ENCODE measurements around the gene EIF3B.
"Not testable (repeated sequence)": the region's sequence is repeated elsewhere in the genome, so short reads cannot be mapped to it uniquely, and the experiment has no call there.

The EIF3B gene

GRCh38 chr7:2399848-2400587, 45.4 kb downstream of the EIF3B start:
- DNase-seq (ENCODE audit: low read depth in 2 of 2), result no peak

DNA sequence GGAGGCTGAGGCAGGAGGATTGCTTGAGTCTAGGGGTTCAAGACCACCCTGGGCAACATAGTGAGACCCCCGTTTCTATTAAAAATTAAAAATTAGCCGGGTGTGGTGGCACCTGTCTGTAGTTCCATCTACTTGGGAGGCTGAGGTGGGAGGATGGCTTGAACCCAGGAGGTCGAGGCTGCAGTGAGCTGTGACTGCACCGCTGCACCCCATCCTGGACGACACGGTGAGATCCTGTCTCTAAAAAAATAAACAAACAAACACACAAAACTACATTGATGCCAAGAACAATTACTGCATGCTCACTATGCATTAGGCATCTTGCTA, 48.0 kb downstream of the EIF3B start:
- no peak for DNase-seq (ENCODE audit: low read depth in 2 of 2)

GRCh38 chr7:2403014-2403717, 48.5 kb downstream of the EIF3B start, which contains the start of gene CHST12:
TSS of gene CHST12 (plus strand) at chr7:2403611. CDS start at chr7:2432640, 29,029 bp downstream.
- peak; percentile 83 to 93 for DNase-seq (ENCODE audit: low read depth in 2 of 2)

GRCh38 chr7:2403718-2404648, 49.4 kb downstream of the EIF3B start:
- no peak for DNase-seq (ENCODE audit: low read depth in 2 of 2)

DNA sequence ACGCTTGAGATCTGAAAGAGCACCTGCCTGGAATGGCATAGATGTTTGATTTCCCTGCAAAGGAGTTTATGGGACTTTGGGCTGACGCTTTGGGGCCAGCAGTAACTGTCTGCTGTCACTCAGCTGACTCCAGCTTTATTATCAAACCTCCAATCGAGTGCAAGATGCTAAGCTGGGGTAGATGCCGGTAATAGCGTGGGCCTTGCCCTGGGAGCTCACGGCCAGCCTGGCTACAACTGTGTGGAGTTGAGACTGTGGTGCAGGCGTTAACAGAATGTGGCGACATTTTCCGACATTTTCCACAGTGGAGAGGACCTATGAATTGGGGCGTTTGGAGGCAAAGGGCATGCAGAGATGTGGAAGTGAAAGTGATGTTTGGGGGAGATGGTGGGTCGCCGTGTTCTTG, 50.1 kb downstream of the EIF3B start:
- DNase-seq (ENCODE audit: low read depth in 2 of 2), result no peak

DNA sequence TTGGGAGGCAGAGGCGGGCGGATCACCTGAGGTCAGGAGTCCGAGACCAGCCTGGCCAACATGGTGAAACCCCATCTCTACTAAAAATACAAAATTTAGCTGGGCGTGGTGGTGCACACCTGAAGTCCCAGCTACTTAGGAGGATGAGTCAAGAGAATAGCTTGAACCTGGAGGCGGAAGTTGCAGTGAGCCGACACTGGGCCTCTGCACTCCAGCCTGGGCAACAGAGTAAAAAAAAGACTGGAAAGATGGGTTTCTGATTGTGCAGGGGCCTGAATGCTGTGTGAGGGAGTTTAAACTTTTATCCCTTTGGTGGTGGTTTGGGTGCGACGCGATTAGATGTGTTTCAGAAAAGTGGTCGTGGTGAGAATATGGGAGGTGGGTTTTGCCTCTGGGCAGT, 50.6 kb downstream of the EIF3B start:
- no peak for DNase-seq (ENCODE audit: low read depth in 2 of 2)

- peak; percentile 50 to 52 for DNase-seq (ENCODE audit: low read depth in 2 of 2)
Observed at GRCh38 chr7:2405601-2406345, 51.1 kb downstream of the EIF3B start.

DNA sequence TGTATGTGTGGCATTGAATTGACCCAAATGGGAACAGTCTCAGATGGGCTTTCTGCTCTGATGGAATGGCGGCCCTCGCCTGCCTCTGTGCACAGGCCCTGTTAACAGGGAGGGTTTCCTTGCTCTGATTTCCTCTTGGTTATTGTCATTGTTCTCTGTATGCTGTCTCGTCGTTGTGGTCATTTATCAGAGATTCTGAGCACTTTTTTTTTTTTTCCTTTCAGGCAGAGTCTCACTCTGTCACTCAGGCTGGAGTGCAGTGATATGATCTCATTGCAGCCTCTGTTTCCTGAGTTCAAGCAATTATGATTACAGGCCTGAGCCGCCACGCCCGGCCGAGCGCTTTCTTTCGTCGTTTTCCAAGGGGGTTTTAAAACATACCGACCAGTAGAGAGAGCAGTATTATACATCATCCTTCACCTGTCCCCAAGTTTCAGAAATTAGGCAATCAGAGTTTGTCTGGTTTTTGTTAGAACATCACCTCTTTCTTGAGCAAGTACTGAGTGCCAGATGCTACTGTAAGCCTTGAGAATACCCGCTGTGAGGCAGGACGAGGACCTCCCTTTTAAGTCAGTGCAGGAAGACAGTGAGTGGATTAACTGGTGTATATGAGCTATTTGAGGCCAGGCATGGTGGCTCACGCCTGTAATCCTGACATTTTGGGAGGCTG, 55.3 kb downstream of the EIF3B start:
- DNase-seq (ENCODE audit: low read depth in 2 of 2), result no peak

- no peak for DNase-seq (ENCODE audit: low read depth in 2 of 2)
Observed at GRCh38 chr7:2411049-2411448, 56.4 kb downstream of the EIF3B start.

GRCh38 chr7:2411815-2412586, 57.4 kb downstream of the EIF3B start:
- DNase-seq (ENCODE audit: low read depth in 2 of 2), result no peak

DNA sequence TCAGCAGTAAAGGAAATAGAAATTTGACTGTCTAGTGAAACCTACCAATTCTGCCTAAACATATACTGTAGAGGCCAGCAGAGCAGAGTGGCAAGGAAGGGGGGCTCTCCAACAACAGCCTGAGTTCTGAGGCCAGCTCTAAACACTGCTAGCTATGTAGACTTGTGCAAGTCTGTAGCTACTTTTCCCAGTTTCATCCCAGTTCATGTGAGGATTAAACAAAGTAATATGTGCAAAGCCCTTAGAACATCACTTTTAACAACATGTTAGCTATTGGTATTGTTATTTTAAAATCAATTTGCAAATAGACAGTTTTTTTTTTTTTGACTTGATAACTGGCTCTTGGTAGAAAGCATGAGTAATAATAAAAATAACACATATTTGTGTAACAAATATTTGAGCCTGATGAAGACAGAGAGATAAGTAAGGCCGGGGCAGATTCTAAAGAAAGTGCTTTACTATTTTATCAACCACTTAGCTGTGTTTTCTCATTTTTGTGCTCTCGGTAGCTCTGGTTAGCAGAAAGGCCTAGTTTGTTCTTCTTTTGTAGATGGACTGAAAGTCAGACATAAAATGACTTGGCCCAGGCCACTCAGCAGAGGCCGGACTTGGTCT, 58.1 kb downstream of the EIF3B start:
- no peak for DNase-seq (ENCODE audit: low read depth in 2 of 2)

DNA sequence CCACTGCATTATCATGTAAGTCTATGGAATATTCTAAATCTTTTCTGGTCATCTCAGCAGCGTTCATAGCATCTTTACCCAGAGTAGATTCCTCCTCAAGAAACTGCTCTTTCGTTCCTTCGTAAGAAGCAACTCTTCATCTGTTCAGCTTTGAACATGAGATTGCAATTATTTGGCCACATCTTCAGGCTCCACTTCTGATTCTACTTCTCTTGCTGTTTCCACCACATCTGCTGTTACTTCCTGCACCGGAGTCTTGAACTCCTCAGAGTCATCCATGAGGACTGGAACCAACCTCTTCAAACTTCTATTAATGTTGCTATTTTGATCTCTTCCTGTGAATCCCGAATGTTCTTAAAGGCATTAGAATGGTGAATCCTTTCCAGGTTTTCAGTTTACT, 61.4 kb downstream of the EIF3B start:
- no peak for DNase-seq (ENCODE audit: low read depth in 2 of 2)

- no peak for DNase-seq (ENCODE audit: low read depth in 2 of 2)
Observed at GRCh38 chr7:2416650-2417049, 62.0 kb downstream of the EIF3B start.

GRCh38 chr7:2417178-2417577, 62.6 kb downstream of the EIF3B start:
- not testable (repeated sequence) for DNase-seq (ENCODE audit: low read depth in 2 of 2)

DNA sequence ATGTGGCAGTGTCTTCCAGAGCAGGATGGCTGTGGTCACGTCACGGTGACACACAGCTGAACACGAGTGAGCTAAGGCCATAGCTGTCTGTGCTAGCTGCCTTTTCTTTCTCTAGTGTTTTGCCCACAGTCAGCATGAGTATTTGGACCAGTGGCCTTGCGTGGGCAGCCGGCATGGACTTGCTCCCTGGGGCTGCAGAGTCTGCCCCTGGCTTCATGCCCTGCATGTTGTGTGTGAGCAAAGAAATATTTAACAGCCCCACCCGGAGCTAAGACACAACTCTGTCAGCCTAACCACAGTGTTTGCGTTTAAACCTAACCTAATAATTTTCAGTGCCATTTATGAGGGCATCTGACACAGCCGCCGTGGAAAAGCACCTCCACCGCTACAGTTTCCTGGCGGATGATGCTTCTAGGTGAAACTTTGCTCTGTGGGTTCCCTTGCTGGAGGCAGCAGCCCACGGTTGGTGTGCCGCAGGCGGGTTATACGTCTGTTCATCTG, 63.4 kb downstream of the EIF3B start:
- no peak for DNase-seq (ENCODE audit: low read depth in 2 of 2)

DNA sequence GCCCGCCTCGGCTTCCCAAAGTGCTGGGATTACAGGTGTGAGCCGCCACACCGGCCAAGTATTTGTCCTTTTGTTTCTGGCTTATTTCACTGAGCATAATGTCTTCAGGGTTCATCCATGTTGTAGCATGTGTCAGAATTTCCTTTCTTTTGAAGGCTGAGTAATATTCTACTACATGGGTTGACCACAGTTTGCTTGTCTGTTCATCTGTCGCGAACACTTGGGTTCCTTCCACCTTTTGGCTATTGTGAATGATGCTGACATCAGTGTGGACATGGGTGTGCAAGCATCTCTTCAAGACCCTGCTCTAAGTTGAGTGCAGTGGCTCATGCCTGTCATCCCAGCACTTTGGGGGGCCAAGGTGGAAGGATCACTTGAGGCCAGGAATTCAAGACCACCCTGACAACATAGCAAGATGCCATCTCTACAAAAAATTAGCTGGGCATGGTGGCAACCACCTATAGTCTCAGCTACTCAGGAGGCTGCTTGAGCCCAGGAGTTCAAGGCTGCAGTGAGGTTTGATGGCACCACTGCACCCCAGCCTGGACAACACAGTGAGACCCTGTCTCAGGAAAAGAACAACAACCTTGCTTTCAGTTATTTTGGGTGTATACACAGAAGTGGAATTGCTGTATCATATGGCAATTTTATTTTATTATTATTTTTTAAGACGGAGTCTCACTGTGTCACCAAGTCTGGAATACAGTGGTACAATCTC, 65.7 kb downstream of the EIF3B start:
- DNase-seq (ENCODE audit: low read depth in 2 of 2), result no peak

DNA sequence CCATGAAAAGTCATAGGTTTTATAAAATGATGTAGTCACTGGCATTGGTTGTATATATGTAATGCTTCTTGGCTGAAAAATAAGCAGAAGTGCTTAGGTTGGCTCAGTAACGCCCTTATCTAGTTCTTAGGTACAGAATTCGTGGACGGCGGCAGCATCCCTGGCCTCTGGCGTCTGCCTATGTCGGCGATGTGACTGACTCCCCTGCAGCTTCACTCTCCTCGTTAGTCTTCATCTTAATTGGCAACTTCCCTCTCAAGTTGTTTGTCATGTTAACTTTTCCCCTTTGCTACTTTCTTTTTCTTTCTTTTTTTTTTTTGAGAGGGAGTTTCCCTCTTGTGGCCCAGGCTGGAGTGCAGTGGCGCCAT, 67.3 kb downstream of the EIF3B start:
- DNase-seq (ENCODE audit: low read depth in 2 of 2), result no peak

GRCh38 chr7:2425749-2426148, 71.1 kb downstream of the EIF3B start:
- no peak for DNase-seq (ENCODE audit: low read depth in 2 of 2)
